ENCODE results near the gene IQGAP2.

GRCh38 chr5:76690704-76691466 is 287.8 kb downstream of the IQGAP2 start:
- TF ChIP-seq EZH2 (IDR thresholded peaks at IDR 0.05) (no peak), POLR2AphosphoS5 (IDR thresholded peaks at IDR 0.05; ENCODE audit: borderline replicate concordance, low read depth, low read length) (no peak), FOXP2 (optimal IDR thresholded peaks at IDR 0.05; ENCODE audit: control extremely low read depth, extremely low read length, insufficient read depth) (no peak)
